Measurements from ENCODE around the gene STUB1.
A peak's percentile ranks its signal among the peaks of the same experiment; 100 is the strongest.

STUB1 gene

DNA sequence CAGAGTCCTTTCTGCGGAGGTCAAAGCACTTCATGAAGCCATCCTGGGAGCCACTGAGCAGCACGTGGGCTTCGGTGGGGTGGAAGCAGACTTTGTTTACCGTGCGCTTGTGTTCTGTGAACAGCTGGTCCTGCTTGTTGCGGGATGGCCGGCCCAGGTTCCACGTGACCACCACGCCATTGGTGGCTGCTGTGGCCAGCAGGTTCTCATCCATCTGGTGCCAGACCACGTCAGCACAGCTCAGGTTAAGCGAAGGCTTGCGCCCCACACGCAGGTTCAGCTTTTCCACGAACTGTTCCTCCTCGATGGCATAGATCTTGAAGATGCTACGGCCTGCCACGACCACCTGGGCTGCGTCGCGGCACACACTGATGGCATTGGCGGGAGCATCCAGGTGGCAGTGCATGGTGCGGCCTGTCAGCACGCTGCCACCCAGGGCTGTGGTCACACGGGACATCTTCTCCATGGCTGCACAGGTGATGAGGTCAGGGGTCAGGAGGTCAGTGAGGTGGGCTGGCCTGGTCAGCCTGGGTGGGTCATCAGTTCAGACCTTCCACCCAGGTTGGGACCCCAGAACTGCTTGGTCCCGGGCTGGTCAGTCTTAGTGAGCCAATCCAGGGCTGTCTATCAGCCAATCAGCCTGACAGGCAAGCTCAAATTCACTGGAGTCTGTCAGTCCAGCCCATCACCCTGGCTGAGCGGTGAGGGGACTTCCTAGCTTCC is 9.1 kb downstream of the STUB1 start:
- TF ChIP-seq, protein P1, sequence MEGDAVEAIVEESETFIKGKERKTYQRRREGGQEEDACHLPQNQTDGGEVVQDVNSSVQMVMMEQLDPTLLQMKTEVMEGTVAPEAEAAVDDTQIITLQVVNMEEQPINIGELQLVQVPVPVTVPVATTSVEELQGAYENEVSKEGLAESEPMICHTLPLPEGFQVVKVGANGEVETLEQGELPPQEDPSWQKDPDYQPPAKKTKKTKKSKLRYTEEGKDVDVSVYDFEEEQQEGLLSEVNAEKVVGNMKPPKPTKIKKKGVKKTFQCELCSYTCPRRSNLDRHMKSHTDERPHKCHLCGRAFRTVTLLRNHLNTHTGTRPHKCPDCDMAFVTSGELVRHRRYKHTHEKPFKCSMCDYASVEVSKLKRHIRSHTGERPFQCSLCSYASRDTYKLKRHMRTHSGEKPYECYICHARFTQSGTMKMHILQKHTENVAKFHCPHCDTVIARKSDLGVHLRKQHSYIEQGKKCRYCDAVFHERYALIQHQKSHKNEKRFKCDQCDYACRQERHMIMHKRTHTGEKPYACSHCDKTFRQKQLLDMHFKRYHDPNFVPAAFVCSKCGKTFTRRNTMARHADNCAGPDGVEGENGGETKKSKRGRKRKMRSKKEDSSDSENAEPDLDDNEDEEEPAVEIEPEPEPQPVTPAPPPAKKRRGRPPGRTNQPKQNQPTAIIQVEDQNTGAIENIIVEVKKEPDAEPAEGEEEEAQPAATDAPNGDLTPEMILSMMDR (conservative IDR thresholded peaks at IDR 0.05): no peak
- H3K27ac ChIP-seq: peak overlapping the region; percentile 74

DNA sequence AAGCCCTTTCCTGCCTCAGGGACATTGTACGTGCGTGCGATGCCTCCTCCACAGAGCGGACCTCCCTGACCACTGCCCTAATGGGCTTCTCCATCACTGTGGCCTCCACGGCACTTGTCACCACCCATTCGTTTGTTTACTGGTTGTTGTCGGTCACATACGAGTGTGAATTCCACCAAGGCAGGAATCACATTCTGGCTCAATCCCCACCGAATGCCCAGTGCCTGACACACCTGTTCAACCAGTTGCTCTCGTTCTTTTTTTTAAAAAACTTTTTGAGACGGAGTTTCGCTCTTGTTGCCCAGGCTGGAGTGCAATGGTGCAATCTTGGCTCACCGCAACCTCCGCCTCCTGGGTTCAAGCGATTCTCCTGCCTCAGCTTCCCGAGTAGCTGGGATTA is 11.0 kb downstream of the STUB1 start:
- H3K27ac ChIP-seq: peak overlapping the region; percentile 74; the same call in 1 of the 2 replicates

DNA sequence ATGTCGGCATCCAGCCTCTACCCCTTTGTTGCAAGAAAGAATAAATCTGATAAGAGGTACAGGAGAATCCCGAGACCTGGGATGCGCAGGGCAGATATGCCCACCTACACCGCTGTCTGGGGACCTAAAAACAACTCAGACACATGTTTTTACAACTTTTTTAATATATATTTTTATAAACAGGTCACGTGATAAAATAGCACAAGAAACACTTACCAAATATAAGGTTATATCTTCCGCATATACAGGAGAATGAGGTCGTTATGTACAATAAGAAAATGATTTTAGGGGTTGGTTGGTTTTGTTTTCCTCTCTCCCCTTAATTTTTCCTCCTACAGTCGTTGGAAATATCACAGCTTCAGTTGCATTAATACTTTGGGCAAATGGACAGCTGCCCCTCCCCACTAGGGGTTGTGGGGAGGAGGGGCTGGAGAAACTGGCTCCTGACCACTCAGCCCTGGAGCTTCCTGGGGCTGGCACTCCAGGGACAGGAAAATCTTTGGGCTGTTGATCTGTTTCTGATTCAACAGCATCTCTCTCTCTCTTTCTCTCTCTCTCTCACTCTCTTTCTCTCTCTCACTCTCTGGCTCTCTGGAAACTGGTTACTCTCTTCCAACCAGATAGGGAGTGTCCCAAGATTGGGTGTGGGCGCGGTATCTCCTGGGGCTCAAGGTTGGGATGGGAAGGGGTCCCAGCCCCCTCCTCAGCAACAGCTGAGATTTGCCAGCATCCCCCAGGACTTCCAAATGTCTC is 12.3 kb downstream of the STUB1 start:
- no peak overlapping the region for H3K27ac ChIP-seq
- TF ChIP-seq, protein P1 (conservative IDR thresholded peaks at IDR 0.05): no peak

DNA sequence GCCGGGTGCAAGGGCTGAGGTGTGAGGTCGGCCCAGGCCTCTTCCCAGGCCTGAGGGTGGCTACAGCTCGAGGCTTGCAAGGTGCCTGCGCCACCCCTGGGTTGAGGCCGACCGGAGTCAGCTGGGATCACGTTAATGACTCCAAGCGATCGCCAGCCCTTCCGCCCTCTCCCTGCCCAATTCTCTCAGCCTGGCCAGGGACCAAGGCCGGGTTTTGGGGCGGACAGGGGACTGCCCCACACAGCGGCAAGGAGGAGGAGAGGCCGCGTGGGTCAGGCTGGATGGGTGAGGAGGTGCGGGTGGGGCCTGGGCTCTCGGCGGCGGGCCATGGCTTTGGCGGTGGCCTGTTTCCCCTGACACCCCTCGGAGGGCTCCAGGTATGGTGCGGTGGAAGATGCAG is 13.2 kb downstream of the STUB1 start:
- H3K27ac ChIP-seq: no peak overlapping the region
- TF ChIP-seq, protein P1 (conservative IDR thresholded peaks at IDR 0.05): no peak

DNA sequence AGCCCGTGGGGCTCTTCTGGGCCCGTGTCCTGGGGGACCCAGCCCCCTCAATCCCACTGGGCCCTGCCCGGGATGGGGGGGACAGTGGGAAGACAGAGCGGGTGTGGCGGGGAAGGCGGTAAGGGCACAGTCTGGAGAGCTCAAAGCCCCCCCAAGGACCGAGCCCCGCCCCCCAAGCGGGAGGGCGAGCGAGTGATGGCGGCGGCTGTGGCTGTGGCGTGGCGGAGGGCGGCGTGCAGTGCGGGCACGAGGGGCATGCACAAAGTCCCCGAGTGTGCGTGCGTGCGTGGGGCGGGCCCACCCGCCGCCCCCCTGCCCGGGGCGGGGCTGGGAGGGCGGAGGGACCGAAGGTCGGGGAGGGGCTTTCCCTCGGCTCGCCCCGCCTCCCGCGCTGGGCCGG is 13.6 kb downstream of the STUB1 start:
- TF ChIP-seq, protein P1 (conservative IDR thresholded peaks at IDR 0.05): no peak
- no peak overlapping the region for H3K27ac ChIP-seq

DNA sequence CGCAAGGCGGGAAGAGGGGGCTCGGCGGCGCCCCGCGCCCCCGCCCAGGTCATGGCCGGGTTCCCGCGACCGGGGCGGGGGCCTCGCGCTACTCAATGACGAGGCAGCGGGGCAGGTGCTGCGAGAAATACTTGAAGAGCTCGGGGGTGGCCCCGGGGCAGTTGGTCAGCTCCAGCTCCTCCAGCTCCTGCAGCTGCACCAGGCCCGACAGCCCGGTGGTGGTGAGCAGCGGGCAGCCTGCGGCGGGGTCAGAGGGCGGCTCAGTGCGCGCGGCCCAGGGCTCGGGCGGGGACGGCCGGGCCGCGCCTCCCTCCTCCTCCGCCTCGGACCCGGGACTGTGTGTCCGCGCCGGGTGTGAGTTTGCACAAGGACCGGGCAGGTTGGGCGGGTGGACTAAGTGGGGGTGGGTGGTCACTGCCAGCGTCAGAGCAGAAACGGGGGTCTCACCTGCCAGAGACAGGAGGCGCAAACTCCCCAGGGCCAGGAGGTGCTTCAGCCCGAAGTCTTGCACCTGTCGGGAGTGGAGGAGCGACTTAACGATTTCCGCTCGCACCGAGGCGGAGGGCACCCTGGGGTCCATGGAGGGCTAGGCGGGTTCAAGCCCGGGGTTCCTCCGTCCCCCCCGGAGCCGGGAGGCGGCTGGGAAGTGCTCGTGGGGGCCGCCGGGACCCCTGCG is 14.1 kb downstream of the STUB1 start:
- TF ChIP-seq, protein P1 (conservative IDR thresholded peaks at IDR 0.05): no peak
- no peak overlapping the region for H3K27ac ChIP-seq

DNA sequence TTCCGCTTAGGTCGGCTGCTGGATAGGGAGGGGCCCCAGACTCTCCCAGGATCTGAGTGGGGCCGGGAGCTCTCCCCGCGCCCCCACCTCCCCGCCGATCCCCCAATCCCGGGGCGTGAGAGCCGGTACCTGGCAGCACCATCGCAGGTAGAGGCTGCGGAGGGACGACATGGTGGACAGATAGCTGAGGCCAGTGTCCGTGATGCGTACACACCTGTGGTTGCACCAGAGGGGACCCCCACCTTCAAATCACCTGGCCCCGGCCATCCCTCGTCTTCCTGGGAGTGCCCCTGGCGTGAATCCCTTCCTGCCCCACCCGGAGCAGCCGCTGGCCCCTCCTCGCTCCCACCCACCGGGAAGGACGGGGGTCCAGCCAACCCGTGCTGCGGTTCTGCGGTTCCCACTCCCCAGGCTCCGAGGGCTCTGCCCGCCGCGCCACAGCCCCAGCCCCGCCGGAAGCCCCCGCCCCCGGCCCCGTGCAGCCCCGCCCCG is 14.7 kb downstream of the STUB1 start:
- H3K27ac ChIP-seq: no peak overlapping the region
- TF ChIP-seq, protein P1 (conservative IDR thresholded peaks at IDR 0.05): no peak

Data from VCaP (cell line).